Measurements from ENCODE around the gene GATB. TPM values are rescaled to one million over a fixed set of nuclear protein-coding genes. Genes with fewer than 3 reads are reported as not detected.

GATB gene
- total and polyA plus RNA-seq, 10 of the 15 experiments (the other 5 are each of a cell fraction or from before 2014, with no cell fraction given), result 20.5 to 37.3 (median 30.5) TPM

DNA sequence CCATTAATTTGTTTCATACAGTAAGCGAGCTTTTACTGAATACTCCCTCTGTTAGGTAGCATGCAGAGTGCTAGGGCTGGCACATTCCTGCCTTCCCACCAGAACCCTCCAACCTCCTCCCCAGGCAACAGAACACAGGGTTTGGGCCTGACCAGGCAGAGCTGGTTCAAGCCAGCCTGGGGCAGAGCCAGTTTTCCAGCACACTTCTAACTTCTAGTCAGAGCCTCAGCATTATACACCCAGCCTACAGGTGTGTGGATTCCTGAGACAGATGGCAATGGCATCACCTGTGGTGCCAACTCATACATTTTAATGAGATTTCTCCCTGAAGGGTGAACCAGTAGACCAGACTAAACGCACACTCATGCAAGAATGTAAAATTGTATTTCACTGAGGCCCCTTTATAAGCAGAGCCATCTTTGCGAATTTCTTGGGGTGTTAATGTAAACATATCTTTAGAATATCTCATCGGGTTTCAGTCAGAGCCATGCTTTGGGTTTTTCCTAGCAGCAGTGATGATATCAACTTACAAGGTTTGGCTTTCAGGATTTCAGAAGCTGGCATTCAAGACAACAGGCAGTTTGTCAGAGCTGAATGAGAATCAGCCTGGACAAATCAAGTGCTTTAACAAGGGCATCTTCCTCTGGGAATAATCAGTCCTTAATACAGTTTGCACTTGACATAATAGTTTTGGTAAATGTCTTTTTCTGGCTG is 92.0 kb downstream of the GATB start (continued):
- no peak for TF ChIP-seq ZNF592 (IDR thresholded peaks at IDR 0.05)

DNA sequence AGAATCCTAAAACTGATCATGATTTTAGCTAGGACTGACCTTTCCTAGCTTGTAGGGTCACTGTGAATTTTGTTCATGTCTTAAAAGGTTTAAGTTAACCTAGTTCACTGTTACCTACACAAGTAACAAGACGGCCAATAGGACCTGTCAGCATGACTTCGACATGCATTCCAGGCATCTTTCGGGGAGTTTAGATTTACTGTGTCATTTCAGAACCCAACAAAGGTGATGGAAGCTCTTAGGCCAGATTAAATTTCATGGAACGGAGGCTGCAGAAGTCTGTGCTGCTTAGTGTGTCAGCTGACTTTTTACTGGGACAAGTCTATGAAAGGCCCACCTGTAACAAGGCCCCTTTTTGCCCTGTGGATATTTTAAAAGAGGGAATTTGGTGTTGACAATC is 93.1 kb downstream of the GATB start:
- Histone ChIP-seq H3K27ac (ENCODE audit: control insufficient read depth, insufficient read depth) (no peak overlapping the region), H3K36me3 (ENCODE audit: control insufficient read depth in 2 of 2, insufficient read depth in 2 of 2, low read length in 1 of 2) (no peaks in the 10 kb centered on the region), H2AFZ (ENCODE audit: control insufficient read depth, low read depth, low read length) (no peak overlapping the region), H3K9ac (ENCODE audit: control insufficient read depth, insufficient read depth, low read length) (no peak overlapping the region), H3K79me2 (ENCODE audit: control insufficient read depth, insufficient read depth, low read length) (no peaks in the 10 kb centered on the region), H3K4me3 (no peak overlapping the region), H3K27me3 (replicated peaks in 1 of 2; ENCODE audit: control insufficient read depth in 2 of 2, insufficient read depth in 2 of 2, low read length in 1 of 2) (no peaks in the 10 kb centered on the region), H3K4me2 (ENCODE audit: control insufficient read depth, insufficient read depth) (no peak overlapping the region), H3K4me1 (ENCODE audit: control insufficient read depth, insufficient read depth, low read length) (no peaks in the 10 kb centered on the region), H3K9me3 (replicated peaks; ENCODE audit: control insufficient read depth, insufficient read depth, low read length) (no peaks in the 10 kb centered on the region), H4K20me1 (ENCODE audit: control insufficient read depth, insufficient read depth) (no peaks in the 10 kb centered on the region)
- 87% methylated on average over 4 of the region's 4 CpGs for WGBS (ENCODE audit: insufficient coverage, insufficient replicate concordance, low lambda C conversion rate, missing lambda C conversion rate)
- ATAC-seq, result no peak
- RAD21 ChIA-PET (ENCODE audit: unreplicated experiment), result no interaction called here
- in situ Hi-C loops (cut with MboI), result no loop called here
- no TSS peak for BruUV-seq (replicated peaks)
- SMC1A ChIA-PET (ENCODE audit: uncharacterized antibody, unreplicated experiment), result interaction anchor here (0.6 to 1.5 kb wide), 6 partner anchors 11 to 460 kb away, joined by 3 to 4 read pairs (median 3); no protein-coding TSS in a partner anchor
- no peak for DNase-seq (ENCODE audit: low read depth, low spot score)
- no peak for FAIRE-seq
- TF ChIP-seq REST (IDR thresholded peaks at IDR 0.05; ENCODE audit: low read depth, low read length), result no peak
- TF ChIP-seq, protein P1, sequence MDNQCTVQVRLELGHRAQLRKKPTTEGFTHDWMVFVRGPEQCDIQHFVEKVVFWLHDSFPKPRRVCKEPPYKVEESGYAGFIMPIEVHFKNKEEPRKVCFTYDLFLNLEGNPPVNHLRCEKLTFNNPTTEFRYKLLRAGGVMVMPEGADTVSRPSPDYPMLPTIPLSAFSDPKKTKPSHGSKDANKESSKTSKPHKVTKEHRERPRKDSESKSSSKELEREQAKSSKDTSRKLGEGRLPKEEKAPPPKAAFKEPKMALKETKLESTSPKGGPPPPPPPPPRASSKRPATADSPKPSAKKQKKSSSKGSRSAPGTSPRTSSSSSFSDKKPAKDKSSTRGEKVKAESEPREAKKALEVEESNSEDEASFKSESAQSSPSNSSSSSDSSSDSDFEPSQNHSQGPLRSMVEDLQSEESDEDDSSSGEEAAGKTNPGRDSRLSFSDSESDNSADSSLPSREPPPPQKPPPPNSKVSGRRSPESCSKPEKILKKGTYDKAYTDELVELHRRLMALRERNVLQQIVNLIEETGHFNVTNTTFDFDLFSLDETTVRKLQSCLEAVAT (IDR thresholded peaks at IDR 0.05), result no peak
- no peak for TF ChIP-seq LARP7 (IDR thresholded peaks at IDR 0.05)
- no peak for TF ChIP-seq GATAD2B (conservative IDR thresholded peaks at IDR 0.05; ENCODE audit: low read depth)
- CTCF ChIA-PET, result interaction anchor here (1.1 to 1.5 kb wide), 2 partner anchors 11 to 18 kb away, joined by 3 to 5 read pairs; no protein-coding TSS in a partner anchor
- POLR2A ChIA-PET, result no interaction called here
- intact Hi-C loops (cut with micrococcal nuclease; ENCODE audit: unreplicated experiment), result no loop called here

All from GM12878 (cell line).